ENCODE measurements around the gene PNP. TPM values are rescaled to one million over a fixed set of nuclear protein-coding genes. Genes with fewer than 3 reads are reported as not detected.

PNP gene
- polyA plus RNA-seq, 3 donors = 63.2 to 112 (median 67.5) TPM

DNA sequence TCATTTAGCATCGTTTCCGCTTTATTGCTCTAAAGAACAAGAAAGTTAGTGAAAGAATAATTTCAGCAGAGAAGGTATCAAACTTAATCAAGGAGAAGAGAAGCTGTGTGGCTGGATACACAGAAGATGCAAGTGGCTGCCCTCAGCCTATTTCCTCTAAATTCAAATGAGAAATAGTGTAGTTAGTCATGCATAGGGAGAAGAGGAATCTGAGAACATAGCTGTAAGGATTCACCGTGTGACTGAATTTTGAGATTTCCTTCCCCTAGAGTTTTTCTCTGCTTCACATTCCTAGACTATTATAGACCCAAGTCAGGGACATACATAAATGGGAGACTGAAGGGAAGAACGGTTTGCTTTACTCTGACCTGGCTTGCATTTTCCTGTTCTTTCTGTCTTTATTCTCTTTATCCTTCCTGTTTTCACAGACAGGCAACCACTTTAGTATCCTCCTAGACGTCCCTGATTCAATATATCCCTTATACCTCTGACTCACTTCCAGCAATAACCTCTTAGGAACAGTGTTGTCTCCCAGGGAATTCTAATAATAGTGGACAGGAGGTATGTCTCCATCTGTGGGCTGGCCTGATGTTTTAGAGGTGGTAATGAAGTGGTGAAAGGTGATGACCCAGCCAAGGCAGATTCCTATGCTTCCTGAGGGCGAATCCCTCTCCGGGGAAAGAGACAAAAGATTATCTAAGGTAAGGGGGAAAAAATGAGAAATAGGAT is 43.1 kb downstream of the PNP start:
- H3K9me3 Mint-ChIP-seq = no peaks in the 10 kb centered on the region
- no peaks in the 10 kb centered on the region for H4K20me1 ChIP-seq (ENCODE audit: insufficient read depth, low read length)
- H2AFZ ChIP-seq (ENCODE audit: insufficient read depth, low read depth, low read length, poor library complexity, severe bottlenecking) = no peak overlapping the region
- H3K9ac ChIP-seq (ENCODE audit: insufficient read depth, low read length, poor library complexity, severe bottlenecking) = no peak overlapping the region
- no peak overlapping the region for H3K4me3 Mint-ChIP-seq
- no peak overlapping the region for H3K4me2 ChIP-seq (replicated peaks; ENCODE audit: extremely low read depth, low read length, poor library complexity, severe bottlenecking)
- H3K27me3 ChIP-seq (ENCODE audit: control insufficient read depth in 2 of 2, insufficient read depth in 2 of 2, low read length in 2 of 2) = no peaks in the 10 kb centered on the region
- H3K4me3 ChIP-seq (replicated peaks in 1 of 3; ENCODE audit: low read depth in 2 of 3, low read length in 3 of 3) = no peak overlapping the region
- H3K27ac Mint-ChIP-seq = no peak overlapping the region
- H3K27me3 Mint-ChIP-seq (ENCODE audit: low read depth in 3 of 3) = peaks cover 0 to 3% (median 3%) of the 10 kb centered on the region in 3 donors
- 86% methylated on average over 2 of the region's 7 CpGs for WGBS (ENCODE audit: insufficient coverage)
- intact Hi-C loops (cut with micrococcal nuclease) = no loop called here
- H3K36me3 ChIP-seq (replicated peaks in 1 of 2; ENCODE audit: control insufficient read depth in 1 of 2, insufficient read depth in 2 of 2, low read length in 2 of 2) = no peaks in the 10 kb centered on the region
- H3K36me3 Mint-ChIP-seq = no peaks in the 10 kb centered on the region
- TF ChIP-seq, protein P1, sequence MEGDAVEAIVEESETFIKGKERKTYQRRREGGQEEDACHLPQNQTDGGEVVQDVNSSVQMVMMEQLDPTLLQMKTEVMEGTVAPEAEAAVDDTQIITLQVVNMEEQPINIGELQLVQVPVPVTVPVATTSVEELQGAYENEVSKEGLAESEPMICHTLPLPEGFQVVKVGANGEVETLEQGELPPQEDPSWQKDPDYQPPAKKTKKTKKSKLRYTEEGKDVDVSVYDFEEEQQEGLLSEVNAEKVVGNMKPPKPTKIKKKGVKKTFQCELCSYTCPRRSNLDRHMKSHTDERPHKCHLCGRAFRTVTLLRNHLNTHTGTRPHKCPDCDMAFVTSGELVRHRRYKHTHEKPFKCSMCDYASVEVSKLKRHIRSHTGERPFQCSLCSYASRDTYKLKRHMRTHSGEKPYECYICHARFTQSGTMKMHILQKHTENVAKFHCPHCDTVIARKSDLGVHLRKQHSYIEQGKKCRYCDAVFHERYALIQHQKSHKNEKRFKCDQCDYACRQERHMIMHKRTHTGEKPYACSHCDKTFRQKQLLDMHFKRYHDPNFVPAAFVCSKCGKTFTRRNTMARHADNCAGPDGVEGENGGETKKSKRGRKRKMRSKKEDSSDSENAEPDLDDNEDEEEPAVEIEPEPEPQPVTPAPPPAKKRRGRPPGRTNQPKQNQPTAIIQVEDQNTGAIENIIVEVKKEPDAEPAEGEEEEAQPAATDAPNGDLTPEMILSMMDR (IDR thresholded peaks at IDR 0.05) = no peak
- no peaks in the 10 kb centered on the region for H3K79me2 ChIP-seq (ENCODE audit: insufficient read depth, low read length)
- H3K27ac ChIP-seq (ENCODE audit: low read depth in 1 of 2, low read length in 2 of 2) = no peak overlapping the region
- H3K9me3 ChIP-seq (replicated peaks in 1 of 2; ENCODE audit: control insufficient read depth in 1 of 2, insufficient read depth in 1 of 2, low read length in 2 of 2) = no peaks in the 10 kb centered on the region
- H3K4me1 Mint-ChIP-seq = peaks cover 5% of the 10 kb centered on the region
- no peak for DNase-seq
- no peaks in the 10 kb centered on the region for H3K4me1 ChIP-seq (ENCODE audit: control insufficient read depth in 1 of 2, insufficient read depth in 2 of 2, low read length in 2 of 2)

DNA sequence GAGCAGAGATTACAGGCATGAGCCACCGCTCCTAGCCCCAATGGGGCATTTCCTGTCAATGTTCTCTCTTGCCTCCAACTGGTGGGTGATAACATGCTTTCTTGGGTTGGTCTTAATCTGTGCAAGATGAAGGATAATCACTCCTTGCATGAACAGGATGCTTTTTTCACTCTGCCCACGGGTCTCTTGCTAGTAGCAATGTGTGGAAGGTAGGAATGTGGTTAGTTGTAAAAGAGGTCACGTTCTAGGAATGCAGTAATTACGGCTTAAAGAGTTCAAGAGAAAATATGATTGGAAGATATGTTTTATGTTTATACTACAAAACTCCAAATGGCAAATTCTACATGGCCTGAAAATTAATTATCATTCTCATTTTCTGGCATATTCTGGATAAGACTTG is 46.6 kb downstream of the PNP start:
- WGBS (ENCODE audit: insufficient coverage) = 100% methylated on average over 1 of the region's 4 CpGs

More for the DNA sequence above, 46.6 kb downstream of the PNP start:
- peaks cover 3% of the 10 kb centered on the region for H3K4me1 Mint-ChIP-seq
- no peak overlapping the region for H3K4me3 Mint-ChIP-seq
- Histone ChIP-seq H4K20me1 (ENCODE audit: insufficient read depth, low read length) (no peaks in the 10 kb centered on the region), H3K79me2 (ENCODE audit: insufficient read depth, low read length) (no peaks in the 10 kb centered on the region), H2AFZ (ENCODE audit: insufficient read depth, low read depth, low read length, poor library complexity, severe bottlenecking) (no peak overlapping the region), H3K9ac (ENCODE audit: insufficient read depth, low read length, poor library complexity, severe bottlenecking) (no peak overlapping the region), H3K4me2 (replicated peaks; ENCODE audit: extremely low read depth, low read length, poor library complexity, severe bottlenecking) (no peak overlapping the region), H3K4me1 (ENCODE audit: control insufficient read depth in 1 of 2, insufficient read depth in 2 of 2, low read length in 2 of 2) (no peaks in the 10 kb centered on the region), H3K36me3 (replicated peaks in 1 of 2; ENCODE audit: control insufficient read depth in 1 of 2, insufficient read depth in 2 of 2, low read length in 2 of 2) (no peaks in the 10 kb centered on the region), H3K27me3 (ENCODE audit: control insufficient read depth in 2 of 2, insufficient read depth in 2 of 2, low read length in 2 of 2) (no peaks in the 10 kb centered on the region), H3K27ac (ENCODE audit: low read depth in 1 of 2, low read length in 2 of 2) (no peak overlapping the region), H3K9me3 (replicated peaks in 1 of 2; ENCODE audit: control insufficient read depth in 1 of 2, insufficient read depth in 1 of 2, low read length in 2 of 2) (no peaks in the 10 kb centered on the region), H3K4me3 (replicated peaks in 1 of 3; ENCODE audit: low read depth in 2 of 3, low read length in 3 of 3) (no peak overlapping the region)
- no peaks in the 10 kb centered on the region for H3K36me3 Mint-ChIP-seq
- H3K9me3 Mint-ChIP-seq = peaks cover 0 to 4% (median 2%) of the 10 kb centered on the region in 7 donors
- H3K27ac Mint-ChIP-seq = no peak overlapping the region
- peaks cover 0 to 3% (median 3%) of the 10 kb centered on the region in 3 donors for H3K27me3 Mint-ChIP-seq (ENCODE audit: low read depth in 3 of 3)
- intact Hi-C loops (cut with micrococcal nuclease) = no loop called here
- no peak for DNase-seq
- TF ChIP-seq, protein P1 (IDR thresholded peaks at IDR 0.05) = no peak

Measured in CD14-positive monocyte (primary cell).